GM23248 (cell line): ENCODE data around the gene SPAG9.

Experiments
- EZH2 ChIP-seq: fragments of 200-600 bp; sonication (generic); IDR thresholded peaks from 2 replicates; pipeline ENCODE4 v1.6.1; 2018; ENCODE audit warnings: antibody characterized with exemption, mild to moderate bottlenecking; ENCODE audit not compliant: insufficient read depth, poor library complexity, severe bottlenecking
- EZH2phosphoT487 ChIP-seq: fragments of 200-600 bp; sonication (generic); IDR thresholded peaks from 2 replicates; pipeline ENCODE4 v1.6.1; 2018; ENCODE audit warnings: antibody characterized with exemption, moderate library complexity, mild to moderate bottlenecking, low read depth; ENCODE audit not compliant: insufficient read depth

GRCh38 chr17:50923611-50924010 is 197.1 kb downstream of the SPAG9 start:
- TF ChIP-seq EZH2 (no peak), EZH2phosphoT487 (no peak)
